Measurements from ENCODE around the gene SHTN1.

DNA sequence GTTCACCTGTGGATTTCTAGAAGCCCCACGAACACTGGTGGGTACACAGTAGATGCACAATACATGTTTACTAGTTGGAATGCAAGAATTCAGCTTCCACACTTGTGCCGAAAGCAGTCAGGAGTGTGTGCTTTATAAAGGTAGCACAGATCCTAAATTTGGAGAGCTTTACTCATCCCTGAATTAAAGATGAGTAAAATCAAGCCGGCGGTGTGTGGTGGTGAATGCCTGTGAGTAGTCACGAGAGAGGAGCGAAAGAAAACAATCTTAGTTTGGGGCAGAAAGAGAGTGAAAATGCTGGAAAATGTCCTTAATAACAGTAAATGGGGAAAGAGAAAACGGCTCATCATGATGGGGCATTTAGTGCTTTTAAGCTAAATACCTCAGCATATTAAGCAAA is 169.3 kb downstream of the SHTN1 start:
- TF ChIP-seq, protein P1, sequence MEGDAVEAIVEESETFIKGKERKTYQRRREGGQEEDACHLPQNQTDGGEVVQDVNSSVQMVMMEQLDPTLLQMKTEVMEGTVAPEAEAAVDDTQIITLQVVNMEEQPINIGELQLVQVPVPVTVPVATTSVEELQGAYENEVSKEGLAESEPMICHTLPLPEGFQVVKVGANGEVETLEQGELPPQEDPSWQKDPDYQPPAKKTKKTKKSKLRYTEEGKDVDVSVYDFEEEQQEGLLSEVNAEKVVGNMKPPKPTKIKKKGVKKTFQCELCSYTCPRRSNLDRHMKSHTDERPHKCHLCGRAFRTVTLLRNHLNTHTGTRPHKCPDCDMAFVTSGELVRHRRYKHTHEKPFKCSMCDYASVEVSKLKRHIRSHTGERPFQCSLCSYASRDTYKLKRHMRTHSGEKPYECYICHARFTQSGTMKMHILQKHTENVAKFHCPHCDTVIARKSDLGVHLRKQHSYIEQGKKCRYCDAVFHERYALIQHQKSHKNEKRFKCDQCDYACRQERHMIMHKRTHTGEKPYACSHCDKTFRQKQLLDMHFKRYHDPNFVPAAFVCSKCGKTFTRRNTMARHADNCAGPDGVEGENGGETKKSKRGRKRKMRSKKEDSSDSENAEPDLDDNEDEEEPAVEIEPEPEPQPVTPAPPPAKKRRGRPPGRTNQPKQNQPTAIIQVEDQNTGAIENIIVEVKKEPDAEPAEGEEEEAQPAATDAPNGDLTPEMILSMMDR (optimal IDR thresholded peaks at IDR 0.05 in 1 of 3, IDR thresholded peaks at IDR 0.05 in 1 of 3, conservative IDR thresholded peaks at IDR 0.05 in 1 of 3; ENCODE audit: extremely low read depth in 1 of 3, insufficient read depth in 2 of 3, low read length in 3 of 3) = no peak
- no peak for TF ChIP-seq EZH2 (IDR thresholded peaks at IDR 0.05; ENCODE audit: low read length)

All from keratinocyte (primary cell).